GM12891 (cell line): ENCODE results near the gene VCX2.

Source experiments
- PAX5 ChIP-seq: IDR thresholded peaks from 2 replicates; pipeline ENCODE4 v1.6.1; 2011; ENCODE audit warnings: low read length, moderate library complexity, mild to moderate bottlenecking; ENCODE audit not compliant: insufficient read depth, severe bottlenecking
- POLR2A ChIP-seq: IDR thresholded peaks from 2 replicates; pipeline ENCODE4 v1.6.1; 2011; ENCODE audit warnings: low read depth, low read length, control low read depth
- POLR2AphosphoS5 ChIP-seq: IDR thresholded peaks from 2 replicates; pipeline ENCODE4 v1.6.1; 2011; ENCODE audit warnings: low read depth, low read length, control low read depth
- POU2F2 ChIP-seq: IDR thresholded peaks from 2 replicates; pipeline ENCODE4 v1.6.1; 2011; ENCODE audit warnings: low read depth, mild to moderate bottlenecking, control low read depth, low read length, moderate library complexity
- SPI1 ChIP-seq: IDR thresholded peaks from 2 replicates; pipeline ENCODE4 v1.6.1; 2011; ENCODE audit warnings: low read depth, low read length, control low read depth
- TAF1 ChIP-seq: IDR thresholded peaks from 2 replicates; pipeline ENCODE4 v1.6.1; 2011; ENCODE audit warnings: low read depth, low read length, control low read depth

GRCh38 chrX:8190341-8190830, 19.3 kb upstream of the VCX2 start:
- TF ChIP-seq POLR2A, result no peak
- TF ChIP-seq PAX5, result no peak
- no peak for TF ChIP-seq POLR2AphosphoS5
- TF ChIP-seq SPI1, result no peak
- TF ChIP-seq POU2F2, result no peak
- TF ChIP-seq TAF1, result no peak
